GM12878 (cell line): ENCODE results near the gene CORO7. TPM values are rescaled to one million over a fixed set of nuclear protein-coding genes. Genes with fewer than 3 reads are reported as not detected.

Source experiments
- ATAC-seq: fragments of 200-7000 bp; cut with Tn5 transposase; 3 replicates; pipeline ENCODE4 v1.9.1; 2020; ENCODE audit warnings: mild to moderate bottlenecking, moderate library complexity
- BruUV-seq: library from RNA; stranded (reverse); fragments of 400-500 nt; replicated peaks from 2 replicates; lab custom pipeline; 2021; lab: Mats Ljungman, UMichigan
- CTCF ChIA-PET: fragments of 300-600 bp; sonication (Branson Sonifier 250); formaldehyde crosslinking; extraction: SDS; loops from one replicate; lab custom pipeline; 2021; ENCODE audit warnings: inconsistent platforms; lab: Yijun Ruan, JAX
- POLR2A ChIA-PET: fragments of 350-600 bp; formaldehyde crosslinking; extraction: SDS; loops from one replicate; lab custom pipeline; 2021; ENCODE audit warnings: inconsistent platforms; lab: Charles Lee
- RAD21 ChIA-PET: fragments of 300-600 bp; sonication (Branson Sonifier 250); formaldehyde crosslinking; loops from one replicate; lab custom pipeline; 2023; ENCODE audit warnings: antibody characterized with exemption; ENCODE audit not compliant: unreplicated experiment; lab: Charles Lee
- SMC1A ChIA-PET: fragments of 300-600 bp; sonication (Branson Sonifier 250); formaldehyde crosslinking; loops from one replicate; lab custom pipeline; 2023; ENCODE audit not compliant: unreplicated experiment, uncharacterized antibody; lab: Charles Lee
- DNase-seq: peaks from one replicate; pipeline ENCODE4 v3.0.0-alpha.2; 2011; ENCODE audit warnings: low read depth, low spot score
- FAIRE-seq: peaks from 3 replicates; lab custom pipeline; 2011; peaks lifted over from hg19 to GRCh38; lab: Jason Lieb, UNC
- H2AFZ ChIP-seq: 2 replicates; pipeline ENCODE4 v1.6.0; 2011; ENCODE audit warnings: low read depth, low read length, control low read depth; ENCODE audit not compliant: control insufficient read depth
- H3K27ac ChIP-seq: 2 replicates; pipeline ENCODE4 v1.5.1; 2011; ENCODE audit warnings: control low read depth; ENCODE audit not compliant: control insufficient read depth, insufficient read depth
- H3K27me3 ChIP-seq, 2 experiments: replicated peaks in 1 of 2; 2 replicates each; pipeline versions ENCODE4 v1.6.0 to v1.6.1; 2011; ENCODE audit warnings: low read length in 1 of 2; ENCODE audit not compliant: control insufficient read depth in 2 of 2, insufficient read depth in 2 of 2
- H3K36me3 ChIP-seq, 2 experiments: 2 replicates each; pipeline ENCODE4 v1.5.1; 2011; ENCODE audit warnings: low read length in 1 of 2; ENCODE audit not compliant: control insufficient read depth in 2 of 2, insufficient read depth in 2 of 2
- H3K4me1 ChIP-seq: 2 replicates; pipeline ENCODE4 v1.6.1; 2011; ENCODE audit warnings: mild to moderate bottlenecking, low read length, moderate library complexity, mixed read lengths; ENCODE audit not compliant: control insufficient read depth, insufficient read depth
- H3K4me2 ChIP-seq: 2 replicates; pipeline ENCODE4 v1.6.0; 2011; ENCODE audit warnings: control low read depth; ENCODE audit not compliant: control insufficient read depth, insufficient read depth
- H3K4me3 ChIP-seq: fragments of 200-600 bp; sonication (generic); 2 replicates; pipeline ENCODE4 v1.5.1; 2016
- H3K79me2 ChIP-seq: 2 replicates; pipeline ENCODE4 v1.6.0; 2011; ENCODE audit warnings: low read length; ENCODE audit not compliant: control insufficient read depth, insufficient read depth
- H3K9ac ChIP-seq: 2 replicates; pipeline ENCODE4 v1.8.0; 2011; ENCODE audit warnings: low read length, control low read depth, mixed read lengths; ENCODE audit not compliant: control insufficient read depth, insufficient read depth
- H3K9me3 ChIP-seq: replicated peaks from 3 replicates; pipeline ENCODE4 v1.5.1; 2011; ENCODE audit warnings: mild to moderate bottlenecking, low read length; ENCODE audit not compliant: control insufficient read depth, insufficient read depth
- H4K20me1 ChIP-seq: 2 replicates; pipeline ENCODE4 v1.6.0; 2011; ENCODE audit not compliant: control insufficient read depth, insufficient read depth
- CREM ChIP-seq: IDR thresholded peaks from 2 replicates; pipeline ENCODE4 v1.6.1; 2014; ENCODE audit warnings: antibody characterized with exemption, low read depth
- GABPA ChIP-seq: IDR thresholded peaks from 2 replicates; pipeline ENCODE4 v1.6.1; 2014; ENCODE audit warnings: antibody characterized with exemption, low read depth, mild to moderate bottlenecking, inconsistent platforms
- IKZF2 ChIP-seq, 2 experiments: fragments of 450-650 bp; IDR thresholded peaks; 2 replicates each; pipeline ENCODE4 v1.6.1; 2017; ENCODE audit warnings: mild to moderate bottlenecking in 2 of 2, moderate library complexity in 2 of 2
- MXI1 ChIP-seq: fragments of 150-350 bp; IDR thresholded peaks from 2 replicates; pipeline ENCODE4 v1.6.1; 2011; ENCODE audit warnings: low read depth, mild to moderate bottlenecking, inconsistent platforms, low read length, improper control_type of control experiment
- NFYA ChIP-seq: IDR thresholded peaks from 2 replicates; pipeline ENCODE4 v1.6.1; 2011; ENCODE audit warnings: low read depth, mild to moderate bottlenecking, low read length, improper control_type of control experiment, borderline replicate concordance
- NKRF ChIP-seq: fragments of 450-650 bp; conservative IDR thresholded peaks from 2 replicates; pipeline ENCODE4 v1.6.1; 2017; ENCODE audit warnings: mild to moderate bottlenecking, moderate library complexity
- POLR2A ChIP-seq: IDR thresholded peaks from 2 replicates; pipeline ENCODE4 v1.6.1; 2011; ENCODE audit warnings: low read depth, mild to moderate bottlenecking, low read length
- WGBS: methylation state at CpG from one replicate; pipeline ENCODE4 v1.1.6; 2016; ENCODE audit warnings: low lambda C conversion rate; ENCODE audit not compliant: insufficient replicate concordance, insufficient coverage; ENCODE audit errors: missing lambda C conversion rate; 5-methylcytosine and 5-hydroxymethylcytosine counted together
- in situ Hi-C: fragments of 300-500 bp; cut with MboI; formaldehyde crosslinking; loops from 9 replicates; pipeline ENCODE4 v1.14.3; 2018; ENCODE audit warnings: mixed read lengths
- intact Hi-C: fragments of 100-400 bp; cut with micrococcal nuclease; formaldehyde crosslinking; loops from one replicate; pipeline ENCODE4 v1.14.2; 2022; ENCODE audit not compliant: unreplicated experiment
- polyA plus RNA-seq, 11 experiments: library from polyadenylated mRNA; depleted of rRNA in 4 of 11; unstranded in 6 of 11; stranded (reverse) in 5 of 11; fragments of >200 nt; fragmentation: Nextera tagmentation in 4 of 11; fragmentation: Illumina TruSeq in 1 of 11; extraction: Ambion mirVana in 4 of 11; extraction: Trizol in 1 of 11; gene quantifications; 1 replicate in 1 of 11; 2 replicates in 10 of 11; pipeline versions ENCODE4 v1.2.1 to v1.2.3, GENCODE V29; 2011 to 2016; ENCODE audit warnings: inconsistent platforms in 2 of 11, missing spikeins in 2 of 11, low read depth in 1 of 11
- total RNA-seq, 4 experiments: library from RNA; depleted of rRNA in 3 of 4; stranded (reverse); fragments of >200 nt in 3 of 4; fragmentation: Illumina TruSeq in 1 of 4; extraction: Trizol in 1 of 4; gene quantifications; 2 replicates each; pipeline versions ENCODE4 v1.2.1 to v1.2.3, GENCODE V29; 2013 to 2021

CORO7 gene
- total and polyA plus RNA-seq, 10 of the 15 experiments (the other 5 are each of a cell fraction or from before 2014, with no cell fraction given), result 0.64 to 89.2 (median 43.7) TPM

- DNase-seq (no peak), FAIRE-seq (no peak), ATAC-seq (no peak)
- no peaks in the 10 kb centered on the region for H3K27me3 ChIP-seq
- RAD21 ChIA-PET, result no interaction called here
- H3K4me2 ChIP-seq, result no peak overlapping the region
- H3K36me3 ChIP-seq, result peaks cover 6 to 38% of the 10 kb centered on the region in 2 experiments; a peak in 3 of 4 replicates
- H3K9ac ChIP-seq, result no peak overlapping the region
- H3K9me3 ChIP-seq, result no peaks in the 10 kb centered on the region
- no peak overlapping the region for H3K4me3 ChIP-seq
- intact Hi-C loops (no loop called here), in situ Hi-C loops (no loop called here)
- WGBS, result 91% methylated on average over 14 of the region's 19 CpGs
- BruUV-seq, result no TSS peak
- POLR2A ChIA-PET, result no interaction called here
- no peaks in the 10 kb centered on the region for H4K20me1 ChIP-seq
- TF ChIP-seq IKZF2 (IDR thresholded peaks at IDR 0.05), result no peak
- TF ChIP-seq MXI1, result no peak
- no peak for TF ChIP-seq CREM
- TF ChIP-seq NKRF, result no peak
- SMC1A ChIA-PET, result no interaction called here
- H2AFZ ChIP-seq, result no peak overlapping the region
- no peaks in the 10 kb centered on the region for H3K79me2 ChIP-seq
- no peaks in the 10 kb centered on the region for H3K4me1 ChIP-seq
- no peak overlapping the region for H3K27ac ChIP-seq
- CTCF ChIA-PET, result interaction anchor here (1.5 to 3.8 kb wide), 2 partner anchors 11 to 14 kb away, joined by 3 to 21 read pairs; no protein-coding TSS in a partner anchor
These were observed 27.9 kb downstream of the CORO7 start for GRCh38 chr16:4388271-4389021.

GRCh38 chr16:4387781-4388180 is 28.6 kb downstream of the CORO7 start:
- WGBS, result 94% methylated on average over 20 of the region's 20 CpGs
- POLR2A ChIA-PET, result no interaction called here
- no peak for DNase-seq
- intact Hi-C loops, result no loop called here
- no peak overlapping the region for H3K9ac ChIP-seq
- no TSS peak for BruUV-seq
- no peaks in the 10 kb centered on the region for H3K4me1 ChIP-seq
- H3K36me3 ChIP-seq, result peaks cover 5 to 33% of the 10 kb centered on the region in 2 experiments; a peak in 3 of 4 replicates
- no peak overlapping the region for H3K27ac ChIP-seq
- RAD21 ChIA-PET, result no interaction called here
- H4K20me1 ChIP-seq, result no peaks in the 10 kb centered on the region
- H2AFZ ChIP-seq, result no peak overlapping the region
- no peak for ATAC-seq
- in situ Hi-C loops, result no loop called here
- no peak for FAIRE-seq
- no peaks in the 10 kb centered on the region for H3K79me2 ChIP-seq
- H3K9me3 ChIP-seq, result no peaks in the 10 kb centered on the region
- H3K4me2 ChIP-seq, result no peak overlapping the region
- SMC1A ChIA-PET, result no interaction called here
- H3K27me3 ChIP-seq, result no peaks in the 10 kb centered on the region
- CTCF ChIA-PET, result no interaction called here
- no peak overlapping the region for H3K4me3 ChIP-seq
- TF ChIP-seq GABPA (no peak), POLR2A (peak; percentile 13; the same call in 1 of the 2 replicates), NFYA (no peak)
- TF ChIP-seq, all 136 proteins: peak for 1
